SK-N-SH treated with all-trans-retinoic acid at 6 μM for 48 hours (cell line): Measurements from ENCODE around the gene MYCBP2.

Source experiments
- ISL1 ChIP-seq: fragments of 250-450 bp; sonication (Bioruptor Pico); IDR thresholded peaks from 2 replicates; pipeline ENCODE4 v2.1.2; 2022; ENCODE audit warnings: mild to moderate bottlenecking, moderate library complexity
- PATZ1 ChIP-seq: fragments of 250-450 bp; sonication (Bioruptor Pico); IDR thresholded peaks from 2 replicates; pipeline ENCODE4 v1.8.0; 2020; ENCODE audit warnings: mild to moderate bottlenecking, moderate library complexity, borderline replicate concordance
- POU6F1 ChIP-seq: fragments of 250-450 bp; sonication (Bioruptor Pico); IDR thresholded peaks from 2 replicates; pipeline ENCODE4 v1.8.0; 2021; ENCODE audit warnings: low read depth, mild to moderate bottlenecking, moderate library complexity, borderline replicate concordance
- ZFP3 ChIP-seq: fragments of 250-450 bp; sonication (Bioruptor Pico); IDR thresholded peaks from 2 replicates; pipeline ENCODE4 v1.5.0; 2020; ENCODE audit warnings: mild to moderate bottlenecking, moderate library complexity
- ZFP30 ChIP-seq: fragments of 450-650 bp; formaldehyde crosslinking; IDR thresholded peaks from 2 replicates; pipeline ENCODE4 v1.5.0; 2022; ENCODE audit warnings: mild to moderate bottlenecking, moderate library complexity

- TF ChIP-seq ZFP30 (no peak), ZFP3 (CRISPR knock-in tag) (no peak), POU6F1 (no peak), ISL1 (CRISPR knock-in tag) (no peak), PATZ1 (CRISPR knock-in tag) (no peak)
Observed at GRCh38 chr13:77310579-77311279, 16.2 kb downstream of the MYCBP2 start.
